HepG2 (cell line): ENCODE data around the gene NBPF1. TPM values are rescaled to one million over a fixed set of nuclear protein-coding genes. Genes with fewer than 3 reads are reported as not detected.

Experiments used
- AHDC1 ChIP-seq: sonication (generic); formaldehyde crosslinking; IDR thresholded peaks from 2 replicates; pipeline ENCODE4 v1.5.1; 2020; ENCODE audit warnings: mild to moderate bottlenecking, missing genetic modification reagents, borderline replicate concordance
- ARID2 ChIP-seq: sonication (generic); formaldehyde crosslinking; IDR thresholded peaks from 2 replicates; pipeline ENCODE4 v1.8.1; 2022; ENCODE audit warnings: mild to moderate bottlenecking, missing genetic modification reagents, borderline replicate concordance
- ARID5B ChIP-seq: IDR thresholded peaks from 2 replicates; pipeline ENCODE4 v1.4.0; 2020; ENCODE audit warnings: mild to moderate bottlenecking, missing genetic modification reagents
- ARNT2 ChIP-seq: sonication (generic); formaldehyde crosslinking; IDR thresholded peaks from 2 replicates; pipeline ENCODE4 v1.8.0; 2022; ENCODE audit warnings: mild to moderate bottlenecking, low read depth, missing genetic modification reagents, moderate library complexity
- MLX ChIP-seq: IDR thresholded peaks from 2 replicates; pipeline ENCODE4 v1.6.1; 2016
- MYPOP ChIP-seq: sonication (generic); formaldehyde crosslinking; IDR thresholded peaks from 2 replicates; pipeline ENCODE4 v1.8.1; 2023; ENCODE audit warnings: mild to moderate bottlenecking, moderate library complexity, missing genetic modification reagents
- NFYC ChIP-seq: IDR thresholded peaks from 2 replicates; pipeline ENCODE4 v1.6.1; 2016; ENCODE audit warnings: missing genetic modification reagents, missing compliant biosample characterization
- SIN3A ChIP-seq: IDR thresholded peaks from 2 replicates; pipeline ENCODE4 v1.6.1; 2011; ENCODE audit warnings: low read depth, mild to moderate bottlenecking, control low read depth, low read length, borderline replicate concordance
- STAT6 ChIP-seq: sonication (generic); formaldehyde crosslinking; IDR thresholded peaks from 2 replicates; pipeline ENCODE4 v1.4.0; 2020; ENCODE audit warnings: missing genetic modification reagents, mild to moderate bottlenecking, borderline replicate concordance
- ZMAT3 ChIP-seq: sonication (generic); formaldehyde crosslinking; conservative IDR thresholded peaks from 2 replicates; pipeline ENCODE4 v1.7.0; 2021; ENCODE audit warnings: missing genetic modification reagents
- ZMYM3 ChIP-seq: sonication (generic); formaldehyde crosslinking; IDR thresholded peaks from 2 replicates; pipeline ENCODE4 v1.5.1; 2020; ENCODE audit warnings: mild to moderate bottlenecking, missing genetic modification reagents
- ZNF143 ChIP-seq: sonication (generic); formaldehyde crosslinking; IDR thresholded peaks from 2 replicates; pipeline ENCODE4 v1.4.0; 2020; ENCODE audit warnings: missing genetic modification reagents
- ZNF589 ChIP-seq: sonication (generic); formaldehyde crosslinking; conservative IDR thresholded peaks from 2 replicates; pipeline ENCODE4 v1.8.0; 2022; ENCODE audit warnings: mild to moderate bottlenecking, moderate library complexity, missing genetic modification reagents
- polyA plus RNA-seq, 8 experiments: library from polyadenylated mRNA; depleted of rRNA in 3 of 8; stranded (reverse) in 7 of 8; unstranded in 1 of 8; fragments of >200 nt; fragmentation: Illumina TruSeq in 4 of 8; extraction: Trizol in 4 of 8; gene quantifications; 2 replicates each; pipeline versions ENCODE4 v1.2.1 to v1.2.3, GENCODE V29; 2011 to 2016; ENCODE audit warnings: low read depth in 4 of 8, missing spikeins in 1 of 8, mixed read lengths in 1 of 8; ENCODE audit not compliant: insufficient read depth in 1 of 8
- total RNA-seq, 5 experiments: library from RNA; depleted of rRNA; stranded (reverse); fragments of >200 nt; fragmentation: Illumina TruSeq; extraction: Trizol; gene quantifications; 2 replicates each; pipeline ENCODE4 v1.2.3, GENCODE V29; 2016; ENCODE audit warnings: low read depth in 1 of 5

Gene NBPF1
- total and polyA plus RNA-seq, 2 of the 13 experiments (the other 11 are each of a cell fraction or from before 2014, with no cell fraction given), result 30.3 to 35.6 TPM

GRCh38 chr1:16613185-16614147, at the start of gene NBPF1 (continued):
- no peak for TF ChIP-seq AHDC1
- TF ChIP-seq MLX (CRISPR knock-in tag), result peak; percentile 52
- peak; percentile 94 for TF ChIP-seq SIN3A
- peak; percentile 14 for TF ChIP-seq NFYC (CRISPR knock-in tag)
- no peak for TF ChIP-seq MYPOP (CRISPR knock-in tag)
- TF ChIP-seq ARID2 (CRISPR knock-in tag), result peak; percentile 94
- peak; percentile 73; the same call in 1 of the 2 replicates for TF ChIP-seq ZMYM3 (CRISPR knock-in tag)
- peak; percentile 95 for TF ChIP-seq ZMAT3 (CRISPR knock-in tag)
- TF ChIP-seq ZNF589 (CRISPR knock-in tag), result no peak
- TF ChIP-seq ARID5B (CRISPR knock-in tag), result peak; percentile 58
- peak; percentile 76; the same call in 1 of the 2 replicates for TF ChIP-seq STAT6 (CRISPR knock-in tag)
- TF ChIP-seq ZNF143 (CRISPR knock-in tag), result peak; percentile 61
- TF ChIP-seq ARNT2 (CRISPR knock-in tag), result peak; percentile 98
